Measurements from ENCODE around the gene ASIP.

The ASIP gene

DNA sequence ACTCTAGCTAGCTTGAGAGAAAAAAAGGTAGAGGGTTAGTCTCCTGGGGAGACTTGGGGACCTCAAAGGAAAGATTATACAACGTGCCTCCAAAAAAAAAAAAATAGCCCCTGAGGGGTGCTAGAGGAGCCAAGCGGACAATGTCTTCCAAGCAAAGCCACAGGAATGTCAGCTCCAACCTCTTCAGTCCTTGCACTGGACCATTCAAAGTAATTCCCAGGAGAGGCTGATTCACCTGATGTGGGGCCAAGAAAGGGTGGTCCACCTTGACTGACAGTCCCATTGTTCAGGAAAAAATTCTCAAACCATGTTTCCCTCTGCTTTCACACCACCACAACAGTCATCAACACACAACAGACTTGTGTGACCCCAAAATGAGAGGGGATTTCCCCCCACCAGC, 30.7 kb downstream of the ASIP start:
- H3K9me2 ChIP-seq (replicated peaks; ENCODE audit: control insufficient read depth, low read length): no peaks in the 10 kb centered on the region
- TF ChIP-seq, protein P1, sequence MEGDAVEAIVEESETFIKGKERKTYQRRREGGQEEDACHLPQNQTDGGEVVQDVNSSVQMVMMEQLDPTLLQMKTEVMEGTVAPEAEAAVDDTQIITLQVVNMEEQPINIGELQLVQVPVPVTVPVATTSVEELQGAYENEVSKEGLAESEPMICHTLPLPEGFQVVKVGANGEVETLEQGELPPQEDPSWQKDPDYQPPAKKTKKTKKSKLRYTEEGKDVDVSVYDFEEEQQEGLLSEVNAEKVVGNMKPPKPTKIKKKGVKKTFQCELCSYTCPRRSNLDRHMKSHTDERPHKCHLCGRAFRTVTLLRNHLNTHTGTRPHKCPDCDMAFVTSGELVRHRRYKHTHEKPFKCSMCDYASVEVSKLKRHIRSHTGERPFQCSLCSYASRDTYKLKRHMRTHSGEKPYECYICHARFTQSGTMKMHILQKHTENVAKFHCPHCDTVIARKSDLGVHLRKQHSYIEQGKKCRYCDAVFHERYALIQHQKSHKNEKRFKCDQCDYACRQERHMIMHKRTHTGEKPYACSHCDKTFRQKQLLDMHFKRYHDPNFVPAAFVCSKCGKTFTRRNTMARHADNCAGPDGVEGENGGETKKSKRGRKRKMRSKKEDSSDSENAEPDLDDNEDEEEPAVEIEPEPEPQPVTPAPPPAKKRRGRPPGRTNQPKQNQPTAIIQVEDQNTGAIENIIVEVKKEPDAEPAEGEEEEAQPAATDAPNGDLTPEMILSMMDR (IDR thresholded peaks at IDR 0.05; ENCODE audit: low read depth, low read length, poor library complexity, severe bottlenecking): no peak
- no peak for TF ChIP-seq EZH2phosphoT487 (IDR thresholded peaks at IDR 0.05; ENCODE audit: borderline replicate concordance, low read length)
- peaks cover 3% of the 10 kb centered on the region for H3K4me1 ChIP-seq (ENCODE audit: control insufficient read depth, low read length)
- H3K79me2 ChIP-seq (ENCODE audit: control insufficient read depth, low read length): no peaks in the 10 kb centered on the region
- H3K27ac ChIP-seq (ENCODE audit: low read depth, low read length): no peak overlapping the region
- H3K4me3 ChIP-seq (ENCODE audit: low read length): no peak overlapping the region
- H3K27me3 ChIP-seq (ENCODE audit: control insufficient read depth, low read length): no peaks in the 10 kb centered on the region
- no peak overlapping the region for H3K4me2 ChIP-seq (ENCODE audit: low read length)
- peaks cover 24% of the 10 kb centered on the region for H3K36me3 ChIP-seq (ENCODE audit: control insufficient read depth, low read length)
- H4K20me1 ChIP-seq (ENCODE audit: control insufficient read depth, insufficient read depth, low read depth, low read length): no peaks in the 10 kb centered on the region
- H3F3A ChIP-seq (ENCODE audit: control insufficient read depth, insufficient read depth): peaks cover 6% of the 10 kb centered on the region; the same call in 1 of the 2 replicates
- H3K9me3 ChIP-seq (ENCODE audit: control insufficient read depth, insufficient read depth, low read length): no peaks in the 10 kb centered on the region

DNA sequence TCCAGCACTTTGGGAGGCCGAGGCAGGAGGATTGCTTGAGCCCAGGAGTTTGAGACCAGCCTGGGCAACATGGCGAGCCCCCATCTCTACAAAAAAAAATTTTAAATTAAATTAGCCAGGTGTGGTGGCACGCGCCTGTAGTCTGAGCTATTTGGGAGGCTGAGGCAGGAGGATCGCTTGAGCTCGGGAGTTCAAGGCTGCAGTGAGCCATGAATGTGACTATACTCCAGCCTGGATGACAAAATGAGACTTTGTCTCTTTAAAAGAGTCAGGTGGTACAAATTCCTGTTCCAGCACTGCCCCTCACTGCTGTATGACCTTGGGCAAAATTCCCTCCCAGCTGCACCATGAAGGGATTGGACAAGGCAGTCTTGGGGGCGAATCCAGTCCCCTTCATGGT, 33.5 kb downstream of the ASIP start:
- no peaks in the 10 kb centered on the region for H3K9me3 ChIP-seq (ENCODE audit: control insufficient read depth, insufficient read depth, low read length)
- H3K27ac ChIP-seq (ENCODE audit: low read depth, low read length): no peak overlapping the region
- H3K36me3 ChIP-seq (ENCODE audit: control insufficient read depth, low read length): peaks cover 42% of the 10 kb centered on the region
- H3K79me2 ChIP-seq (ENCODE audit: control insufficient read depth, low read length): no peaks in the 10 kb centered on the region
- no peaks in the 10 kb centered on the region for H4K20me1 ChIP-seq (ENCODE audit: control insufficient read depth, insufficient read depth, low read depth, low read length)
- TF ChIP-seq EZH2phosphoT487 (IDR thresholded peaks at IDR 0.05; ENCODE audit: borderline replicate concordance, low read length): no peak
- TF ChIP-seq, protein P1 (IDR thresholded peaks at IDR 0.05; ENCODE audit: low read depth, low read length, poor library complexity, severe bottlenecking): no peak
- H3K9me2 ChIP-seq (replicated peaks; ENCODE audit: control insufficient read depth, low read length): no peaks in the 10 kb centered on the region
- H3K4me3 ChIP-seq (ENCODE audit: low read length): no peak overlapping the region
- no peaks in the 10 kb centered on the region for H3K27me3 ChIP-seq (ENCODE audit: control insufficient read depth, low read length)
- no peaks in the 10 kb centered on the region for H3K4me1 ChIP-seq (ENCODE audit: control insufficient read depth, low read length)
- peaks cover 4% of the 10 kb centered on the region; the same call in 1 of the 2 replicates for H3F3A ChIP-seq (ENCODE audit: control insufficient read depth, insufficient read depth)
- H3K4me2 ChIP-seq (ENCODE audit: low read length): no peak overlapping the region

DNA sequence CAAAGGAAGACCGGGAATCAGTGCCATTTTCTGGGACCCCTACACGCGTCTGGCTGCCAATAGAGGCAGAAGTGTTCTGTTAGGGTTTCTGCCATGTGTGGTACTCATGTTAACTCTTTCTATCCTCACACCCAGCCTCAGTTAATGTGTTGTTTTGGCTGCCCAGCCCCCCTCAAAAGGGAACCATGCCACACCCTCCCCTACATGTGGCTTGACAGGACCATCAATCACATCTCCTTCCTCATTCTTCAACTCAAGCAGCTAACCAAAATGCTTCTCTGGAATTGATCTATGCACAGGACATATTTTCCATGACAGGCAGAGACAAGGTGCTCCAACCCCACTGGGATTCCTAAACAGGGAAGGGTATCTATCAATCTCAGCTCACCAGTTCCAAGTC, 40.0 kb downstream of the ASIP start:
- H3K4me2 ChIP-seq (ENCODE audit: low read length): no peak overlapping the region
- no peaks in the 10 kb centered on the region for H3F3A ChIP-seq (ENCODE audit: control insufficient read depth, insufficient read depth)
- TF ChIP-seq EZH2phosphoT487 (IDR thresholded peaks at IDR 0.05; ENCODE audit: borderline replicate concordance, low read length): no peak
- TF ChIP-seq, protein P1 (IDR thresholded peaks at IDR 0.05; ENCODE audit: low read depth, low read length, poor library complexity, severe bottlenecking): no peak

More for the DNA sequence above, 40.0 kb downstream of the ASIP start:
- H3K36me3 ChIP-seq (ENCODE audit: control insufficient read depth, low read length): peaks cover 87% of the 10 kb centered on the region
- no peak overlapping the region for H3K4me3 ChIP-seq (ENCODE audit: low read length)
- no peaks in the 10 kb centered on the region for H3K4me1 ChIP-seq (ENCODE audit: control insufficient read depth, low read length)
- H4K20me1 ChIP-seq (ENCODE audit: control insufficient read depth, insufficient read depth, low read depth, low read length): no peaks in the 10 kb centered on the region
- H3K9me2 ChIP-seq (replicated peaks; ENCODE audit: control insufficient read depth, low read length): no peaks in the 10 kb centered on the region
- H3K27me3 ChIP-seq (ENCODE audit: control insufficient read depth, low read length): no peaks in the 10 kb centered on the region
- no peak overlapping the region for H3K27ac ChIP-seq (ENCODE audit: low read depth, low read length)
- no peaks in the 10 kb centered on the region for H3K79me2 ChIP-seq (ENCODE audit: control insufficient read depth, low read length)
- no peaks in the 10 kb centered on the region for H3K9me3 ChIP-seq (ENCODE audit: control insufficient read depth, insufficient read depth, low read length)

Data from DOHH2 (cell line).